ENCODE measurements around the gene HSPA6.
A peak's percentile ranks its signal among the peaks of the same experiment; 100 is the strongest.
"Not testable (repeated sequence)": the region's sequence is repeated elsewhere in the genome, so short reads cannot be mapped to it uniquely, and the experiment has no call there.

The HSPA6 gene

GRCh38 chr1:161505686-161506085 lies 18.7 kb upstream of the HSPA6 start:
- DNase-seq: no peak

- DNase-seq: peak; percentile 34
Observed at GRCh38 chr1:161506336-161507223, 17.8 kb upstream of the HSPA6 start.

DNA sequence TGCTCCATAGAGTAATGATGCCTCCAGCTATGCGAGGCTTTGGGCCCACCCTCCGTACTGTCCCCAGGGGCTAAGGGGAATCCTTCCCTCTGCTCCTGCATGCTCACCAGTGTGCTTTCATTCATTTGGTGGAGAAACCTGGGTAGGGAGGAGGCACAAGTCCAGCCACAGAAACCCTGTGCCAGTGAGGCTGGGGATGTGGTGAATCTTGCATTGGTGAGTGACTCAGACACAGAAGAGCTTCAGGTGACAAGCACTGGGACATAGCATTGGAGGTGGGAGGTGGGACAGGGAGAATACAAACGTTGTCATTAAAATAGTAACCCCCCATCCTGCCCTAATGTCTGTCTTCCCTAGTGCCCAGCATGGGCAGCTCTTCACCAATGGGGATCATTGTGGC lies 13.9 kb upstream of the HSPA6 start:
- DNase-seq: no peak

DNA sequence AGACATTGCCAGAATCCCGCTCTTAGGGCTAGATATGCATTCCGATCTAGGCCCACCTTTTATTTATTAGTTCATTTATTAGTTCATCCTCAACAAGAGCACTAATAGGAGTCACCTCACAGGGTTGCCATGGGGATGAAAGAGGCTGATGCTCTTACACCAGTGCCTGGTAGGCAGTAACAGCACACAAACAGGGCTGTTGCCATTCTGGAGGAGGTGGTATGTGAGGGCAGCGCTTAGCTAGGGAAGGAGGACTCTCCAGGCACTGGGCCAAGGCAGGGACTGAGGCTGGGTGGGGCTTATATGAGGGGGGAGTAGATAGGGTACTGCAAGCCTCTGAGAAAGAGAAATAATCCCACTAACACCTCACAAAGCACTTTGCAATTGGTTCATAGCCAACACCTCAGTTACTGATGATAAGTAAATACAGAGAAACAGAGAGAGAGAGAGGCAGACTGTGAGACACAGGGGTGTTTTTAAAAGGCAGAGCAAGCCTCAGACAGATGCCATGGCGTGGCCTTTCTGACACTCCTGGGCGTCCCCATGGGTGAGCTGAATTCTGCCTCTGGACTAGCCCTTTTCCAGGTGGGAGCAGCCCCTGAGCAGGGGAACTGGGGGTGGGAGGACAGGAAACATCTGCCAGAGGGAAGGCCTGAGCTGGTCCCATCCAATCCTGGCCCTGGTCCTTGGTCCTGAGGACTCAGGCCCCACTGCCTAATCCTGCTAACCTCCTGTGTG lies 13.2 kb upstream of the HSPA6 start:
- DNase-seq: peak; percentile 24

GRCh38 chr1:161511756-161512060 lies 12.6 kb upstream of the HSPA6 start:
- DNase-seq: no peak

- DNase-seq: not testable (repeated sequence)
Observed at GRCh38 chr1:161512636-161513447, 11.5 kb upstream of the HSPA6 start.

DNA sequence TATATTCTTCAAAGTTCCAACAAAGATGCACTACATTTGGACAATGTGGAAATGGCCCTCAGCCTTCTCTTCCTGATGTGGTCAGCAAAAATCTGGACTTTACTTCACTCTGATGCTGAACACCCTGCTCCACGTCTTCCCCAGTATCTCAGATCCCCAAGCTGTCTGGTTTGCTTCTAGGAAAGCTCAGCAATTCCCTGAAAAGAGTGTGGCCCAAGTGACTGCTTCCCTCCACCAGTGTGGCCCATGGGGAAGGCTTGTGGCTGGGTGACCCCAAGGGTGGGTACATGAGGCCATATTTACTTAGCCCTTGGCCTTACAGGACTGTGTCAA lies 10.9 kb upstream of the HSPA6 start:
- not testable (repeated sequence) for DNase-seq

DNA sequence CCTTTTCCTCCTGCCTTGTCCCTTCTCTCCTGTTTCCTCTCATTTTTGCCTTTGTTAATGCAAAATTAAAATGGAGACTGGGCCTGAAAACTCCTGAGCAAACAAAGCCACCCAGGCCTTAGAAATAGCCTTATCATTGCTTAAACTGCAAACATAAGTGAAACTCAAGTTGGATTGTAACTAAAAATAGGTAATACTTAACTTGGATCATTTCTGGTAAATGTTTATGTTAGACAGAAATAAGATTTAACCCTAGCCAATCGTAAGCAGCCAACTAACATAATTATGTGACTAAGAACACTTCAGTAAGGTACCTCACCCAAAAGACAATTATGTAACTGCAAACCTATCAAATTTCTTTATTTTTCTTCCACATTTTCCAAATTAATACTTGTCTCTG lies 10.4 kb upstream of the HSPA6 start:
- not testable (repeated sequence) for DNase-seq

DNA sequence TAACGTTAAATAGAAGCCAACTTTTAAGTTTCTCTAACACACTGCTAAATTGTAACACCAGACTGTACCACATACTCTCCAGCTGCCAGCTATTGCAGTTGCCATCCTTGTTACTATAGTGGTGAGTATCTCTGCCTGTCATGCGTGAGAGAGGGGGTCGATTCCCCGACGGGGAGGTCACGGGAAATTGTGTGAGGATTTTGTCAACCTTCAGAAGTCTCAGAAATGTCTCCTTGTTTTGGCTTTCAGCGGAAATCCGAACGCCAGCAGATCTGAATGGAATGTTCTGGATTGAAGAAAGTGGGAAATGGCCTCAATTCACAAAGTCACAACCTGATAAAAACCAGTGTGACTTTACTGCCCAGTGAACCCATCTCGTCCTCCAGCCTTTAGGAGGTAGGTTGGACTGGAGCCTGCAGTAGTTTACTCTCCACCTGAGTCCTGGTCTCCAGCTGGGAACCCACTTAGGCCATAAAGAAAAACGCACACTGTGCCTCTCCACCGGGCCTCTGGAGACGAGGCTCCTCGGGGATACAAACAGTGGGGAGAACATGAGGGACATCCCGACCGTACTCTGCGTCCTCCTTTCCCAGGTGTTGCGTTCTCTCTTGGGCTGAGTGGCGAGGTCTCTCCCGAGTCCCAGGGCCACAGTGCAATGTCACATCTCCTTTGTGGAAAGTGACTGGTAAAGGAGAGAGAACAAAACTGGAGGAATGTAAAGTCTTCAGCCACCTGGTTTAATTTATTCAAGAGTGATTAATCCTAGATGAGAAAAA lies 1.1 kb upstream of the HSPA6 start:
- not testable (repeated sequence) for DNase-seq

DNA sequence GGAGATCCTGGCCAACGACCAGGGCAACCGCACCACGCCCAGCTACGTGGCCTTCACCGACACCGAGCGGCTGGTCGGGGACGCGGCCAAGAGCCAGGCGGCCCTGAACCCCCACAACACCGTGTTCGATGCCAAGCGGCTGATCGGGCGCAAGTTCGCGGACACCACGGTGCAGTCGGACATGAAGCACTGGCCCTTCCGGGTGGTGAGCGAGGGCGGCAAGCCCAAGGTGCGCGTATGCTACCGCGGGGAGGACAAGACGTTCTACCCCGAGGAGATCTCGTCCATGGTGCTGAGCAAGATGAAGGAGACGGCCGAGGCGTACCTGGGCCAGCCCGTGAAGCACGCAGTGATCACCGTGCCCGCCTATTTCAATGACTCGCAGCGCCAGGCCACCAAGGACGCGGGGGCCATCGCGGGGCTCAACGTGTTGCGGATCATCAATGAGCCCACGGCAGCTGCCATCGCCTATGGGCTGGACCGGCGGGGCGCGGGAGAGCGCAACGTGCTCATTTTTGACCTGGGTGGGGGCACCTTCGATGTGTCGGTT lies 477 bp downstream of the HSPA6 start:
- peak; percentile 23 for DNase-seq

- DNase-seq: not testable (repeated sequence)
Observed at GRCh38 chr1:161525321-161525720, 981 bp downstream of the HSPA6 start.

DNA sequence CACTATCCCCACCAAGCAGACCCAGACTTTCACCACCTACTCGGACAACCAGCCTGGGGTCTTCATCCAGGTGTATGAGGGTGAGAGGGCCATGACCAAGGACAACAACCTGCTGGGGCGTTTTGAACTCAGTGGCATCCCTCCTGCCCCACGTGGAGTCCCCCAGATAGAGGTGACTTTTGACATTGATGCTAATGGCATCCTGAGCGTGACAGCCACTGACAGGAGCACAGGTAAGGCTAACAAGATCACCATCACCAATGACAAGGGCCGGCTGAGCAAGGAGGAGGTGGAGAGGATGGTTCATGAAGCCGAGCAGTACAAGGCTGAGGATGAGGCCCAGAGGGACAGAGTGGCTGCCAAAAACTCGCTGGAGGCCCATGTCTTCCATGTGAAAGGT lies 1.6 kb downstream of the HSPA6 start:
- not testable (repeated sequence) for DNase-seq

DNA sequence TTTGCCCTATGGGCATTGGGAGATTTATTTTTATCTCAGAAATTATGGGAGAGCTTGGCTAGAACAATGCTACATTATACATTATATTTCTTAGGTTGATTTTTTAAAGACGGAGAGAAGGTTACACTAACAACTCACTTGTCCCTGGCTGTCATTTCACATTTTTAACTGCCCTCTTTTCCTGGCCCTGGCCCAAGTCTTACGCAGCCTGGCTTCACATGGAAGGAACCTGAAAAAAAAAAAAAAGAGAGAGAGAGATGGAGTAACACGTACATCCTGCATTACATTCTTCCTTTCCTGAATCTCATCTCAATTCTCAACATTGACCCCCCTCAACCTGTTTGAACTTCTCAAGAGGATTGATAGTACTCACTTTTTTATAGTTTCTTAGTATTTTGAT lies 4.2 kb downstream of the HSPA6 start:
- not testable (repeated sequence) for DNase-seq

- not testable (repeated sequence) for DNase-seq
Observed at GRCh38 chr1:161529463-161530104, 5.2 kb downstream of the HSPA6 start.

GRCh38 chr1:161530158-161530557 lies 5.8 kb downstream of the HSPA6 start:
- peak; percentile 90 for DNase-seq

DNA sequence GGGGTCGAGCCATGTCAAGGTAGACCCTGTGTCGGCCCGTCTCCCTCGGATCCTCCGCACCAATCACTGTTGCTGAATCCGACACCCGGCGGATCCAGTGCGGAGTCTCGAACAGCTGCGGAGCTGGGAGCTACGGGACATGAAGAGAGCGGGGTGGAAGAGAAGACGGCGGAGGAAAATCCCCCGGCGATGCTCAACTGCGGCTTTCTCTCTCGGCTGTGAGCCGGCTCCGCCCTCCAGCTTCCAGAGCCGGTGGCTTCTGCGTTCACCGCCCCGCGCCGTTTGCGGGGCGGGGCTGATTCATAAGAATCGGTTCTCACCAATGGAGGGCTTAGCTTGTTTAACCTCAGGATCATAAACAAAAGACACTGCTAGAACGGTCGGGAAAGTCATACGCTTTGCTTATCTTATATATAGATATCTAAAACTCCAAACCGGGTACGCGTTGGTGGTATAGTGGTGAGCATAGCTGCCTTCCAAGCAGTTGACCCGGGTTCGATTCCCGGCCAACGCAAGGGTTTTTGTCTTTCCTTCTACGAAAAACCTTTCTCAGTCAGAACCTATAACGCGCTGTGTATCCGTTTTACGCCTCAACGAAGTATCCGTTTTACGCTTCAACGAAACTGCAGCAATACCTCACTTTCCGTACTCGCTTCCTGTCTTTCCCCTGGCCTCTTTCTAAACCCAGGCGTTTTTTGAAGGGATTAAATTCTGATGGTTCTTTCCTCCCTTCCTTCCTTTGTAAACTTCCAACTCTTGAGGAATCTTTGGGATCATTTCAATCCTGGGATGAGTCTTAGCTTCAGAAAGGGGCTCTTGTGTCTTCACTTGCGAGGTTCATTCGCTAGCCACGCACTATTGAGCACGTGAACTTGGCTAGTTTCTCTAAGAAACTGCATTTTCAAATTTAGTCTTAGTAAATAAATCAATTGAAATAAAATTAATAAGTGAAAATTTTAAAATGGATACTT lies 6.6 kb downstream of the HSPA6 start:
- peak; percentile 98 for DNase-seq

GRCh38 chr1:161531986-161532643 lies 7.8 kb downstream of the HSPA6 start:
- DNase-seq: peak; percentile 48

GRCh38 chr1:161532644-161533567 lies 8.6 kb downstream of the HSPA6 start:
- peak; percentile 72 for DNase-seq
